OCI-LY7 (cell line): Measurements from ENCODE around the gene CRYL1. TPM values are rescaled to one million over a fixed set of nuclear protein-coding genes. Genes with fewer than 3 reads are reported as not detected.

Experiments
- BruUV-seq: library from RNA; stranded (reverse); fragments of 400-500 nt; replicated peaks from 2 replicates; lab custom pipeline; 2021; lab: Mats Ljungman, UMichigan
- CTCF ChIA-PET: fragments of 300-600 bp; sonication (Branson Sonifier 250); formaldehyde crosslinking; loops from one replicate; lab custom pipeline; 2022; ENCODE audit warnings: antibody characterized with exemption; ENCODE audit not compliant: unreplicated experiment; lab: Charles Lee
- POLR2A ChIA-PET: fragments of 300-600 bp; sonication (Branson Sonifier 250); formaldehyde crosslinking; loops from one replicate; lab custom pipeline; 2022; ENCODE audit warnings: antibody characterized with exemption; lab: Charles Lee
- DNase-seq: peaks from one replicate; pipeline ENCODE4 v3.0.0-alpha.2; 2015; ENCODE audit warnings: low spot score
- H2AFZ ChIP-seq: fragments of 200-600 bp; sonication (generic), shearing (Covaris generic); 2 replicates; pipeline ENCODE4 v1.6.1; 2014; ENCODE audit warnings: mild to moderate bottlenecking, antibody characterized with exemption, low read length, moderate library complexity
- H3K27ac ChIP-seq: fragments of 200-600 bp; sonication (generic); 2 replicates; pipeline ENCODE4 v1.5.1; 2014; ENCODE audit warnings: mixed run types, low read depth, mild to moderate bottlenecking, moderate library complexity, low read length, inconsistent platforms; ENCODE audit not compliant: poor library complexity, severe bottlenecking
- H3K36me3 ChIP-seq: fragments of 200-600 bp; sonication (generic); 2 replicates; pipeline ENCODE4 v1.6.1; 2014; ENCODE audit warnings: mild to moderate bottlenecking, antibody characterized with exemption, low read length, moderate library complexity, mixed read lengths; ENCODE audit not compliant: insufficient read depth
- H3K4me1 ChIP-seq: fragments of 200-600 bp; sonication (generic); 2 replicates; pipeline ENCODE4 v1.5.1; 2014; ENCODE audit warnings: mild to moderate bottlenecking, low read length; ENCODE audit not compliant: insufficient read depth, poor library complexity, severe bottlenecking
- H3K4me2 ChIP-seq: fragments of 200-600 bp; sonication (generic); 2 replicates; pipeline ENCODE4 v1.6.1; 2014; ENCODE audit warnings: mild to moderate bottlenecking, low read length
- H3K4me3 ChIP-seq: fragments of 200-600 bp; sonication (generic); 2 replicates; pipeline ENCODE4 v1.5.1; 2014; ENCODE audit warnings: mild to moderate bottlenecking, low read depth, low read length; ENCODE audit not compliant: poor library complexity, severe bottlenecking
- H3K79me2 ChIP-seq: fragments of 200-600 bp; sonication (generic); 2 replicates; pipeline ENCODE4 v1.6.1; 2016; ENCODE audit warnings: low read depth, mild to moderate bottlenecking, low read length, moderate library complexity, mixed read lengths; ENCODE audit not compliant: insufficient read depth
- H3K9me2 ChIP-seq: fragments of 200-600 bp; sonication (generic); 2 replicates; pipeline ENCODE4 v1.6.1; 2016; ENCODE audit warnings: mild to moderate bottlenecking, low read length, mixed read lengths; ENCODE audit not compliant: insufficient read depth
- H3K9me3 ChIP-seq: fragments of 200-600 bp; sonication (generic); 2 replicates; pipeline ENCODE4 v1.6.1; 2014; ENCODE audit warnings: mild to moderate bottlenecking, mixed run types, low read length, mixed read lengths
- H4K20me1 ChIP-seq: fragments of 200-600 bp; sonication (generic); 2 replicates; pipeline ENCODE4 v1.6.1; 2014; ENCODE audit warnings: mild to moderate bottlenecking, antibody characterized with exemption, low read length, moderate library complexity, mixed read lengths; ENCODE audit not compliant: insufficient read depth
- EZH2phosphoT487 ChIP-seq: fragments of 200-600 bp; sonication (generic); IDR thresholded peaks from 2 replicates; pipeline ENCODE4 v1.6.1; 2018; ENCODE audit warnings: low read depth, borderline replicate concordance, mild to moderate bottlenecking, mixed run types, antibody characterized with exemption, low read length, moderate library complexity, mixed read lengths
- intact Hi-C: fragments of 100-400 bp; cut with micrococcal nuclease; formaldehyde crosslinking; loops from one replicate; pipeline ENCODE4 v1.10.0; 2022; ENCODE audit not compliant: unreplicated experiment
- total RNA-seq, 2 experiments: library from RNA; depleted of rRNA in 1 of 2; stranded (reverse); fragments of >200 nt in 1 of 2; shearing (Covaris generic) in 1 of 2; gene quantifications; 2 replicates each; pipeline ENCODE4 v1.2.3, GENCODE V29; 2014 to 2022
- TF ChIP-seq, protein P1 (sequence below): fragments of 200-600 bp; sonication (generic); conservative IDR thresholded peaks from 2 replicates; pipeline ENCODE4 v1.5.1; 2014; ENCODE audit warnings: mild to moderate bottlenecking, antibody characterized with exemption, low read length, moderate library complexity, mixed read lengths

Gene CRYL1
- total RNA-seq, 2 experiments from 2014 or later = not detected

DNA sequence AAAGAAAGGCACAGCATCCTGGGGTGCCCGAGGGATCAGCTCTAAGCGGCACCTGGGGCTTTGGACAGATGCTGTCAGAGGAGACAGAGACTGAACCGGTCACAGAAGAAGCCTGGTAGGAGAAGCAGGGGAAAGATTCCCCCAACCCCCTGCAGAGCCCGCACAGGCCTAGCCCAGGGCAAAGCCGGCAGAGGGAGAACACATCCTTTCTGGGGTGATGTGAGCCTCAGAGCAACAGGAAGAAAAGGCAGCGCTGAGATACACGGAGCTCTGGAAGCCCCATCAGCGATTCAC lies 101.2 kb downstream of the CRYL1 start:
- Histone ChIP-seq H2AFZ (no peak overlapping the region), H3K27ac (no peak overlapping the region), H4K20me1 (no peaks in the 10 kb centered on the region), H3K9me3 (no peaks in the 10 kb centered on the region), H3K4me1 (no peaks in the 10 kb centered on the region), H3K79me2 (no peaks in the 10 kb centered on the region), H3K4me3 (no peak overlapping the region), H3K9me2 (no peaks in the 10 kb centered on the region), H3K4me2 (no peak overlapping the region), H3K36me3 (no peaks in the 10 kb centered on the region)
- BruUV-seq = no TSS peak
- DNase-seq = no peak
- ChIA-PET CTCF (no interaction called here), POLR2A (interaction anchor here (0.6 kb wide), 1 partner anchor 684 kb away, joined by 3 read pairs; no protein-coding TSS in a partner anchor)
- no peak for TF ChIP-seq EZH2phosphoT487
- TF ChIP-seq, protein P1, sequence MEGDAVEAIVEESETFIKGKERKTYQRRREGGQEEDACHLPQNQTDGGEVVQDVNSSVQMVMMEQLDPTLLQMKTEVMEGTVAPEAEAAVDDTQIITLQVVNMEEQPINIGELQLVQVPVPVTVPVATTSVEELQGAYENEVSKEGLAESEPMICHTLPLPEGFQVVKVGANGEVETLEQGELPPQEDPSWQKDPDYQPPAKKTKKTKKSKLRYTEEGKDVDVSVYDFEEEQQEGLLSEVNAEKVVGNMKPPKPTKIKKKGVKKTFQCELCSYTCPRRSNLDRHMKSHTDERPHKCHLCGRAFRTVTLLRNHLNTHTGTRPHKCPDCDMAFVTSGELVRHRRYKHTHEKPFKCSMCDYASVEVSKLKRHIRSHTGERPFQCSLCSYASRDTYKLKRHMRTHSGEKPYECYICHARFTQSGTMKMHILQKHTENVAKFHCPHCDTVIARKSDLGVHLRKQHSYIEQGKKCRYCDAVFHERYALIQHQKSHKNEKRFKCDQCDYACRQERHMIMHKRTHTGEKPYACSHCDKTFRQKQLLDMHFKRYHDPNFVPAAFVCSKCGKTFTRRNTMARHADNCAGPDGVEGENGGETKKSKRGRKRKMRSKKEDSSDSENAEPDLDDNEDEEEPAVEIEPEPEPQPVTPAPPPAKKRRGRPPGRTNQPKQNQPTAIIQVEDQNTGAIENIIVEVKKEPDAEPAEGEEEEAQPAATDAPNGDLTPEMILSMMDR = no peak
- intact Hi-C loops = no loop called here

DNA sequence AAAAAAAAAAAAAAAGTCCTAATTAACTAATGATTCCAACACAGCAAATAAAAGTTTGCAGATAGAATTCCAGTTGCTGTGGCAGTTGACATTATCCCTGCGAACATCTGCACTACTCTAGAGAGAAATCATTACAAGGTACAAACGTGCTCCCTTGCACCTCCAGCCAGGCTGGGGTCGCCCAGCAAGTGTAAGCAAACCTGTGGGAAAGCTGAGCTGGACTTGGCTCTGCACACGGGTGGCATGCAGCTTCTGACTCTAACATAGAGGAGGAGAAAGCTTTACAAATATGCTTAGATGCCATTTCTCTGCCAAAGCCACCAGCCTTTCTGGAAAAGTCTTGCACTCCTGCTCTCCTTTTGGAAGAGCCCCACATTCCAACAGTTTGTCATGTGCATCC lies 103.3 kb downstream of the CRYL1 start:
- BruUV-seq = no TSS peak
- TF ChIP-seq, protein P1 = no peak
- no peak for TF ChIP-seq EZH2phosphoT487
- H3K4me2 ChIP-seq = no peak overlapping the region
- ChIA-PET POLR2A (no interaction called here), CTCF (no interaction called here)
- H3K4me1 ChIP-seq = no peaks in the 10 kb centered on the region
- intact Hi-C loops = no loop called here
- H3K27ac ChIP-seq = no peak overlapping the region
- H3K4me3 ChIP-seq = no peak overlapping the region
- no peaks in the 10 kb centered on the region for H4K20me1 ChIP-seq
- H3K36me3 ChIP-seq = no peaks in the 10 kb centered on the region
- H3K9me3 ChIP-seq = no peaks in the 10 kb centered on the region
- H3K9me2 ChIP-seq = no peaks in the 10 kb centered on the region
- no peaks in the 10 kb centered on the region for H3K79me2 ChIP-seq
- no peak overlapping the region for H2AFZ ChIP-seq
- no peak for DNase-seq

DNA sequence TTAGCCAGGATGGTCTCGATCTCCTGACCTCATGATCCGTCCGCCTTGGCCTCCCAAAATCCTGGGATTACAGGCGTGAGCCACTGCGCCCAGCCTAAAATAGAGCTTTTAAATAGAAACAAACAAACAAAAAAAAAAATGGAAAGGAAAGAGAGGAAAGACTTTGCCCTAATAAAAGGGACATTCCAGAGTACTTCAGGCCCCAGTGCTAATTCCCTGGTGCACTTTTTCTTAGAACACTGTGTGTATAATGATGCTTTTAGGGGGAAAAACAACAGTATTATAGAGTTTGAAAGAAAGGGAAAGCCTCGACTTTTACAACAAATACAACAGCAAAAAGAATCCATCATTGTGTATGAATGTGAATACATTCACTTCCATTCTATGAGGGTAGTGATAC lies 104.7 kb downstream of the CRYL1 start:
- Histone ChIP-seq H3K4me1 (no peaks in the 10 kb centered on the region), H2AFZ (no peak overlapping the region), H3K9me2 (no peaks in the 10 kb centered on the region), H3K36me3 (no peaks in the 10 kb centered on the region), H3K9me3 (no peaks in the 10 kb centered on the region), H3K4me2 (no peak overlapping the region), H3K79me2 (no peaks in the 10 kb centered on the region), H3K4me3 (no peak overlapping the region), H3K27ac (no peak overlapping the region), H4K20me1 (no peaks in the 10 kb centered on the region)
- no TSS peak for BruUV-seq
- CTCF ChIA-PET = no interaction called here
- no peak for DNase-seq
- intact Hi-C loops = no loop called here
- POLR2A ChIA-PET = interaction anchor here (0.6 kb wide), 1 partner anchor 470 kb away, joined by 6 read pairs; no protein-coding TSS in a partner anchor
- TF ChIP-seq, protein P1 = no peak
- no peak for TF ChIP-seq EZH2phosphoT487
